Activated CD4-positive, CD25-positive, alpha-beta regulatory T cell treated with anti-CD3 and anti-CD28 coated beads, Interleukin-2, amount 50 U/mL, for 24 hours (primary cell): Measurements from ENCODE around the gene USB1.
"Not testable (repeated sequence)": the region's sequence is repeated elsewhere in the genome, so short reads cannot be mapped to it uniquely, and the experiment has no call there.

ENCODE experiments used
- ATAC-seq, 2 donors: fragments of 150-1000 bp; cut with Tn5 transposase; one replicate each; pipeline ENCODE4 v1.10.0; 2021; ENCODE audit warnings: mild to moderate bottlenecking in 1 of 2, moderate library complexity in 1 of 2

Gene USB1

DNA sequence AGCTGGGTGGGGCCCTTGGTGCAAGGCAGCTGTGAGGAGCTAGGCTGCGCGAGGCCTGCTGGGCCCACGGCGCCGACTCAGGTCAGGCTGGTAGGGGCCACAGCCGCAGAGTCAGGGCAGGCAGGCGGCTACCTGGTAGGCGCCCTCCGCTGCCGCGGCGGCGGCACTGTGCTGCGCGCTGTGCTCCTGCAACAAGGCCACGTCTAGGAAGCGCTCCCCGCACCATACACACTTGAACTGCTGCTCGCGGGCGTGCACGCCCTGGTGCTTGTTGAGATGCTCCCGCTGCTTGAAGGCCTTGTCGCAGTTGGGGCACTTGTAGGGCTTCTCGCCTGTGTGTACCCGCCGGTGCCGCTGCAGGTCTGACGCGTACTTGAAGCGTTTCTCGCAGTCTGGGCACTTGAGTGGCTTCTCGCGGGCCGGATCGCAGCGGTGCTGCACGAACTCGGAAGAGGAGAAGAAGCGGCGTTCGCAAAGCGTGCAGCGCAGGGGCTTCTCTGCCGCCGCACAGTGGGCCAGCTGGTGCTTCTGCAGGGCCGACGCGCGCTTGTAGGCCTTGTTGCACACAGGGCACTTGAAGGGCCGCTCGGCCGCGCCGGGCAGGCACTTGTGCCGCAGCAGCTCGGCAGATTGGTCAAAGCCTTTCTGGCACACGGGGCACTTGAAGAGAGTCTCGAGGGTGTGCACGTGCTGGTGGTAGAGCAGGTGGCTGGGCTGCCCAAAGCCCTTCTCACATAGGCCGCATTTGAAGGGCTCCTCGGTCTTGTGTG lies 4.6 kb upstream of the USB1 start:
- ATAC-seq = no peak

DNA sequence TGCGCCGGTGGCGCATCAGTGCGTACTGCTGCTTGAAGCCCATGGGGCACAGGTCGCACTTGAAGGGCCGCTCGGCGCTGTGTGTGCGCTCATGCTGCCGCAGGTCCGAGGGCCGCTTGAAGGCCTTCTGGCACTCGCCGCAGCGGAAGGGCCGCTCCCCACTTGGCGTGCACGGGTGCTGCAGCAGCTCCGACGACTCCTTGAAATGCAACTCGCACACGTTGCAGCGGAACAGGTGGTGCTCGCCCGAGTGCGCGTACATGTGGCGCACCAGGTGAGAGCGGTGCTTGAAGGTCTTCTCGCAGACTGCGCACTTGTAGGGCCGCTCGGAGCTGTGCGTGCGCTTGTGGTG lies 4.1 kb upstream of the USB1 start:
- no peak for ATAC-seq

- ATAC-seq = no peak
These were observed 3.5 kb upstream of the USB1 start for GRCh38 chr16:57997528-57998265.

GRCh38 chr16:57998486-57998885 lies 2.7 kb upstream of the USB1 start:
- no peak for ATAC-seq

GRCh38 chr16:57998992-57999365 lies 2.2 kb upstream of the USB1 start:
- no peak for ATAC-seq

DNA sequence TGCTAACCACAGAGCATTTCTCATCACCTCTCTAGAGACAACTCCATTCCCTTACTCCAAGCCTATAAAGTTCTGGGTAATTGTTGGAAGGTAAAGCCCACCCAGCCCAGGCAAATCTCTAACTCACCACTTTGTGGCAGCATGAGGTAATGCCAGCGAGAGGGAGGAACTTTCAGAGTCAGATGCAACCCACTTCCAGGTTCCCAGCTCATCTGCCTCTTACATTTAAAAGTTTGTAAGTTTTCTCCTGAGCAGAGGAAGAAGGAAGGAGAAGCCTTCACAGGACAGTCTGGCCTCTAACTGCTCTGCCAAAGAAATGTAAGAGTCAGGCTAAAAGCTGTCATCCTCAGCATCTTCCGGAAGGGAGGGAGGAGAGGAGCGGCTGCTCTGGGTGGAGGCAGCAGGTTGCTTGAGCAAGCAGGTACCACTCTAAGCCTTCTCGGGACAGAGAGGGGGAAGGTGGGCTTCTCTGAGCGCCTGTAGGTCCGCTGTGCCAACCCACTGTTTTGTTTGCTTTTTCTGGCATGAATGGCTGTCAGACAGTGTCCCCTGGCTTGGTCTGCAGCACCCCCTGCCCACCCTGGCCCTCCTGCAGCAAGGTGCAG lies 1.7 kb upstream of the USB1 start:
- ATAC-seq = no peak

GRCh38 chr16:57999971-58000705 lies 1.1 kb upstream of the USB1 start, which contains the start of gene ZNF319:
Gene ZNF319, minus strand, starts transcription at chr16:58000672. Its CDS starts 2,407 bp downstream, at chr16:57998265.
- ATAC-seq = peak; percentile 11 to 19

- no peak for ATAC-seq
These were observed 691 bp downstream of the USB1 start for GRCh38 chr16:58001781-58002415.

GRCh38 chr16:58002416-58002800 lies 1.2 kb downstream of the USB1 start:
- no peak for ATAC-seq

DNA sequence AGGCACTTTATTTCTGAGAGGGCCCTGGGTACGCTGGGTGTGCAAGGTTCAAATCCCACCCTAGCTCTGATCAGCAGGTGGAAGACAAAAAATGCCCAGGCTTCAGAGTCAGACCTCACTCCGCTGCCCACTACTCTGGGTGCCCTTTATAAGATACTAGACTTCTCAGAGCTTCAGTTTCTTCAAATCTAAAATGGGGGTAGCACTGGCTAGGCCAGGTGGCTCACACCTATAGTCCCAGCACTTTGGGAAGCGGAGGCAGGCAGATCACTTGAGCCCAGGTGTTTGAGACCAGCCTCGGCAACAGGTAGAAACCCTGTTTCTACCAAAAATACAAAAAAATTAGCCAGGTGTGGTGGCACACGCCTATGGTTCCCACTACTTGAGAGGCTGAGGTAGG lies 1.7 kb downstream of the USB1 start:
- no peak for ATAC-seq

- ATAC-seq = not testable (repeated sequence)
These were observed 3.5 kb downstream of the USB1 start for GRCh38 chr16:58004736-58005135.

DNA sequence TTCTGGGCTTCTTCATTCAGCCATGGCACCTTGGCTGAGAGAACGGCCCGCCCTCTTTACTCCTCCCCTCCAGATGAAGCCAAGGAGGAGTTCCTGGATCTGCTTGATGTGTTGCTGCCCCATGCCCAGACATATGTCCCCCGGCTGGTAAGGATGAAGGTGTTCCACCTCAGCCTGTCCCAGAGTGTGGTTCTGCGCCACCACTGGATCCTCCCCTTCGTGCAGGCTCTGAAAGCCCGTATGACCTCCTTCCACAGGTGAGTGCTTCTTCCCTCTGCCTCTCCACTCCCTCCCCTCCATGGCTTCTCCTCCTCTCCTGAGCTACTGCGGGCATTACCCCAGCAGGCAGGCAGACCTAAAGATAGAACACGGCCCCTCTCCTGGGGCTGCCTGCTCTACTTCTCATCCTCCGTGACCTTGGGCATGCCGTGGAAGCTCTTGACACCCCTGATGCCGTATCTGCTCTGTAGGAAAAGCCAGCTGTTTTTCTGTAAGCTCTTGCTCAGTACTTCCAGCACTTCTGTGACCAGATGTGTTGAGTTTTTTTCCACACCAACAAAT lies 8.7 kb downstream of the USB1 start:
- ATAC-seq = no peak

DNA sequence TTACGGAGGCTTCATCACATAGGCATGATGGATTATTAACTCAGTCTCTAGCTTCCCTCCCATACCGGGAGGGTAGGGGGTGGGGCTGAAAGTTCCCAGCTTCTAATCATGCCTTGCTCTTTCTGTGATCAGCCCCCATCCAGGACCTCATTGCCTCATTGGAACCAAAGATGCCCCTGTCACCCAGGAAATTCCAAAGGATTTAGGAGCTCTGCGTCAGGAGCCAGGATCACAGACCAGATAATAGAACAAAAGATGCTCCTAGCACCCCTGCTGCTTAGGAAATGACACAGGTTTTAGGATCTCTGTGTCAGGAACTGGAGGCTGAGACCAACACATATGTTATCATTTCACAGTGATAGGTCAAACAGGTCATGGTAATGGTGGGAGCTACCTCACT lies 9.7 kb downstream of the USB1 start:
- ATAC-seq = no peak

GRCh38 chr16:58011652-58012051 lies 10.4 kb downstream of the USB1 start:
- no peak for ATAC-seq

DNA sequence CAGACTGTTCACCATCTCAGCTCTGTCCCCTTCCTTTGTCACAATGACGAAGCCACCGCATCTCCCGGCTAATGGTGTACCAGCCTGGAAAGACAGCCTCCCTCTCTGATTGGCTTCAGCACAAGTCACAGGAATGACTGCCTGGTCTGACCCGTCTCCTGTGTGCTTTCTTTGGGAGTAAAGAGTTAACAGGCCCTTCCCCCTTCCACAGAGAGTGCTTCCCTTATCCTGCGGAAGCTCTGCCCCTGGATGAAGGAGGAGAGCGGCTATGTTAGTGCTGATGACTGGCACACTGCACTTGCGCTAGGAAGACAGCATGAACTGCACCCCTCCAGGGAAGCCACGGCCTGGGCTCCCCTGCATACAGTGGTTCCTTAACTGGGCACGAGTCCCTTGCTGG lies 11.3 kb downstream of the USB1 start:
- no peak for ATAC-seq

DNA sequence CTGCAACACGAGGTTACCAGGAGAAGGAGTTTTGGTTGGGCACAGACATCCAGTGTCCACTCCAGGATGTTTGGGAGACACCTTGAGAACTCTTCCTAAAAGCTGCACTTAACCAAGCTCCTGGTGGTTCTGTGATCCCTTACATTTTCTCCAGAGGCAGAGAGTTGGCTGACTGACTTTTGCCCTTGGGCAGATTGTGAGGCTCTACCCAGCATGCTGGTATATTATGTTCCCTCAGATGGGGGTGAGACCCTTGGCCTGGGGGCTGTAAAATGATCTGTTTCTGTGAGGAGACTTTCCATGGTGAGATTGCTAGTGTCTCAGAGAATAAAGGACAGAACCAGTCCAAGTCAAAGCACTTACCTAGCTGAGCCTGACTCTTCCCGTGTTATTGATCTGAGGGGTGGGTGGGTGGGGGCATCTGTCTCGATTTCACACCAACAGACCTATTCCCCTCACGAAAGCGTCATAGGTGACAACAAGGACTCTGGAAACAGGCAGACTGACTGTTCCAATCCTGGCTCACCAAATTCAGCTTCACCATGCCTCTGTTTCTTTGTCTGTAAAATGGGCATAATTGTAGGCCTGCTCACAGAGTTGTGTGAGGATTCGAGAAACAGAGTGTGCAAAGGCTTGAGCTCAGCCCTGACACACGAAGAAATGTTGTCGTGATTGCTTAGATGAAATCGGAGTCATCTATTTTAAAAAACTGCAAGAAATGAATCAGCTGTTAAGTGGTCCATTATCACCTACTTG lies 12.2 kb downstream of the USB1 start:
- ATAC-seq = no peak

- ATAC-seq = no peak
These were observed 15.7 kb downstream of the USB1 start for GRCh38 chr16:58016840-58017446.

- ATAC-seq = no peak
These were observed 17.6 kb downstream of the USB1 start for GRCh38 chr16:58018803-58019202.

DNA sequence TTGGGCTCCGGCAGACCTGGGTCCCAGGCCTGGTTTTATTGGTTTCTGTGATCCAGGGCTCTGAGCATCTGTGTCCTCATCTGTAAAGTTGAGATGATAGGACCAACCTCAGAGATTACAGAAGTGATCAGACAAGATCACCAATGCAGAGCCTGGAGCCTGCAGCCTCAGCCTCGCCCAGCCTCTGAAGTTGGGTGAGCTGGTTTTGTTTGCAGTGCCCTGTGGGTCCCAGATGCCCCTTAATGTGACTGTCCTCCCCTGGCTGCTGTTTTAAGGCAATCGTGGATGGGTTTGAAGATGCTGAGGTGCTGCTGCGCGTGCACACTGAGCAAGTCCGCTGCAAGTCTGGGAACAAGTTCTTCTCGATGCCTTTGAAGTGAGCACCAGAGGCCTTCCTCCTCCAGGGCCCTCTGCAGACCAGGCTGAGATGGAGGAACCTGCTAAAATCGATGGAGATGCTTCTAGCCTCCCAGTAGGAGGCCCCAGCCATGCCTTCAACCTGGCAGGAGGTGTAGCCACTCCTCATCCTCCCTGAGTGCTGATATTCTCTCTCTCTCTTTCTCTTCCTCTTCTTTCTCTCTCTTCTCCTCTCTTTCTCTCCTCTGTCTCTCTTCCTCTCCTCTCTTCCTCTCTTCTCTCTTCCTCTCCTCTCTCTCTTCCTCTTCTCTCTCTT lies 18.8 kb downstream of the USB1 start:
- ATAC-seq = no peak
